Dedifferentiated amniotic fluid mesenchymal stem cell (primary cell): ENCODE results near the gene GUCY1A2.
"Not testable (repeated sequence)": the region's sequence is repeated elsewhere in the genome, so short reads cannot be mapped to it uniquely, and the experiment has no call there.

ENCODE experiments used
- DNase-seq: peaks from one replicate; pipeline ENCODE4 v3.0.0-alpha.2; 2016; ENCODE audit errors: extremely low spot score

GUCY1A2 gene

GRCh38 chr11:106840947-106841346, 177.3 kb downstream of the GUCY1A2 start:
- no peak for DNase-seq

DNA sequence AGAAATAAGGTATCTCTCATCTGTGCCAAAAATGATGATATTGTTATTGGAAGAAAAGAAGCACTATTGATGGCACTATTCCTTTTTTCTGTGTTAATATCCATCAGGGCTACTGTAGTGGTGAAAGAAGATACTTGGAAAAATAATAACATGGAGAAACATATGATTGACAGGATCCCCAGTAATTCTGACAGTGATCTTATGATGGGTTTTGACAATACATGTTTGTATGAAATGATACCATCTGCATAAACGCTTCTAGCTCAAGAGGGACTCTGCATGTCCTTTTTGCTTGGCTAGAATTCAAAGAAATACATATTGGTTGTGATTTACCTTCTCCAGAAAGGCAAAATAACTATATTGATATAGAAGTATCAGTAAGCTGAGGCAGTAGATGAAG, 178.1 kb downstream of the GUCY1A2 start:
- no peak for DNase-seq

DNA sequence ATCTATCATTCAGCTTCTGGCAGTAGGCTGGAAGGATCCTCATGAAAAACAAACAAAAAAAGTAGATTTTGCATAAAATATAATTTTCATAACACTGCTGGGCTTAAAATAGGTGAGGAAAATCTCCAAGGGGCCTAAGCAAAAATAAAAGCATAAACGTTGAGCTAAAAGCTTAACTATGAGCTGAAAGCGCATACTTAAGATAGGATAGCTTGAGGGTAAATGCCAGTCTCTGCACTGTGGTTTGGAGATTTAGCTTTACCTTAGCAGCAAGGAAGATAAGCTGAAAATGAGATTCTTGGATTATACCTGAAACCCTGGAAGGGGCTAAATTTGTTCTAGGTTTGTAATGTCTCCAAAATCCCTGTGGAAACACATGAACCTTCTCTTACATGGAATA, 183.7 kb downstream of the GUCY1A2 start:
- no peak for DNase-seq

- DNase-seq = no peak
Observed at GRCh38 chr11:106828976-106829375, 189.3 kb downstream of the GUCY1A2 start.

DNA sequence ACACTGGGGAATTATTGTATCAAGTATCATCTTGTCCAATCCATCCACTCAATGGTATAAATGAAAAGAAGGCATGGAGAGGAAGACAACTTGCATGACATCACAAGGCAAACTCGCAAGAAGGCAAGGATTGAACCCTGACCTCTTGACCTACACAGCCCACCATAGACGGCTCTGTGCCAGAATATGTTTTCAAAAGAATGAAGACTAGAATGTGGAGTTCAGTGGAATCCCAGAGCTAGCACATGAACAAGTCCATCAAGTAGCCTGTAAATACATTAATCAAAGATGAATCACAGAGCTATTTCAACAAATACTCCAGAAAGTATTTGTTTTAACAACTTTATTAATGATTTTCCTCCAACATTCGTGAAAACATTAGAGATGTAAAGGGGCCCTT, 189.7 kb downstream of the GUCY1A2 start:
- no peak for DNase-seq

DNA sequence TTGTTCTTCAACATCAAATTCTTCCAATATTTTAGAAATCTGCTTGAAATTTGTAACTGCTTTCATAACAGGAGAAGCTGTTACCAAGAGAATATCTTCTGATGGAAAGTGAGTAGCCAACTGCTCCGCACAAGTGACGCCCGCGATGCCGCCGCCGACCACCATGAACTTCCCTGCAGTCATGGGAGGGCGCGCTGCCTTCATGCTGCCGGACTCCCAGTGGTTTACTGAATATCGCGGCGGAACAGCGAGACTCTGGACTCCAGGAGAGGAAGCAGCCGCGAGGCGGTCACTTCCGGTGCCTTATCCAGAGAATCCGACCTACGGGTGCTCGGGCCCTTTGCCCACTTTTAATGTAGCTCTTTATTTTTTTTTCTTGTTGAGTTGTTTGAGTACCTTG, 190.6 kb downstream of the GUCY1A2 start:
- DNase-seq = no peak

GRCh38 chr11:106826558-106826957, 191.7 kb downstream of the GUCY1A2 start:
- not testable (repeated sequence) for DNase-seq

DNA sequence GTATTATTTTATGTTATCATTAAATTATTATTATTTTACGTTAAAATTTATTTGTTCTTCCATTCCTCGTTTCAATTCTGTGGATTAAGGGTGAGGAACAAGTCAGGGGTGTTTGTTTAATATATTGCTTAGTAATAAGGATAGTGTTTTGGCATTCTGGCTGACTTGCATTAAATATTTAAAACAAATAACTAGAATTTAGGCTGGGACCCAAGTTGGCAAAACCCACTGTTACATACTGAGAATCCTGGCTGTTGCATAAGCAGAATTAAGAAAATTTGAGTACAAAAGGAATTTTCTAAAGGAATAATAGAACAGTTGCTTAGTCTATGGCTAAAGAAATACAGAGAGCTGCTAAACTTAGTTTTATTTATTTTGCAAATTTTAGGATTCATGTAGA, 196.4 kb downstream of the GUCY1A2 start:
- no peak for DNase-seq

- no peak for DNase-seq
Observed at GRCh38 chr11:106821291-106821690, 197.0 kb downstream of the GUCY1A2 start.

- DNase-seq = no peak
Observed at GRCh38 chr11:106818443-106818842, 199.8 kb downstream of the GUCY1A2 start.

DNA sequence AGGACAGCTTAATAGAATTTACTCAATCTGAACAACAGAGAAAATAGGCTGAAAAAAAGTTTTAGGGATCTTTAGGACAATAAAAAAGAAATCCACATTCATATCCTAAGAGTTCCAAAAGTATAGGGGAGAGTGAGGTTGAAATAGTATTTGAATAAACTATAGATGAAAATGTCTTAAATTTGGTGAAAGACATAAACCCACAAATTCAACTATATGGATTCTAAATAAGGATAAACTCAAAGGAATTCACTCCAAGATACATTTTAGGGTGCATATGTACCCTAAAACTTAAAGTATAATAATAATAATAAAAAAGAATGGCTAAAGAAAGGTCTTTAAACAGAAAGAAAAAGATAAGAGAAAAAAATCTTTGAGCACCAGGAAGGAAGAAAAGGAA, 203.1 kb downstream of the GUCY1A2 start:
- no peak for DNase-seq

GRCh38 chr11:106813806-106814205, 204.5 kb downstream of the GUCY1A2 start:
- DNase-seq = no peak

- no peak for DNase-seq
Observed at GRCh38 chr11:106794058-106794457, 224.2 kb downstream of the GUCY1A2 start.

GRCh38 chr11:106789406-106789805, 228.9 kb downstream of the GUCY1A2 start:
- DNase-seq = no peak

DNA sequence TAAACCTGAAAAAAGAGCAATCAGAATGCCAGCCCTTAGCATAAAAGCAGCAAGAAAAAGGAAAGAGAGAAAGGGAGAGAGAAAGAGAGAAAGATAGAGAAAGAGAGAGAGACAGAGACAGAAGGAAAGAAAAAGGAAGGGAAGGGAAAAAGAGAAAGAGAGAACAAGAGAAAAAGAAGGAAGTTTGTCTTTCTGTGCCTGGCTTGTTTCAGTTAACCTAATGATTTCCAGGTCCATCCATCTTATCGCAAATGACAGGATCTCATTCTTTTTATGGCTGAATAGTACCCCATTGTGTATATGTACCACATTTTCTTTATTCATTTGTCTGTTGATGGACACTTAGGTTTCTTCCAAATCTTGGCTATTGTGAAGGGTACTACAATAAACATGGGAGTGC, 230.8 kb downstream of the GUCY1A2 start:
- no peak for DNase-seq

- DNase-seq = peak; percentile 24
Observed at GRCh38 chr11:106785913-106786650, 232.2 kb downstream of the GUCY1A2 start.

GRCh38 chr11:106777302-106777701, 241.0 kb downstream of the GUCY1A2 start:
- not testable (repeated sequence) for DNase-seq

DNA sequence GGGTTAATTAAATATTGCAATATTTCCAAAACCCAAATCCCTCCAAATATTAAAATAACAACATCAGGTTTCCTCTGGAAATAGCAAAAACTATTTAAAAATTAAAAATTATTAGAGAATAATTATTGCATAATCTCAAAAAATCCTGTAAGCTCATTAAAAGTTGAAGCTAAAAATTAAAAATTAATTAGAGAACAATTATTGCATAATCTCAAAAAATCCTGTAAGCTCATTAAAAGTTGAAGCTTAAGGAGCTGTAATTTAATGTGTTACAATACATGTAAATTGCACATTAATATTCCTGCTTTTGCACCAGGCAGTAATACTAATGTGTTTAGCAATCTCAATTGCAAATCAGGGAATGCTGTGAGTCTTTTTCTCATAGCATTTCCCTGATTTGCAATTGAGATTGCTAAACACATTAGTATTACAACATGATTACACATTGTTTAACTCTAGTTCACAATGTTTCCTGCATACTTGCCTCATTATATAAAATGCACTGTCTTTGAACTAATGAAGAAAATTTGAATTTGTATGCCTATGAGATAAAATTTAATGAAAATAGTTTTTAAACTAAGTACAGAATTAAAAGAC, 247.7 kb downstream of the GUCY1A2 start:
- DNase-seq = no peak

DNA sequence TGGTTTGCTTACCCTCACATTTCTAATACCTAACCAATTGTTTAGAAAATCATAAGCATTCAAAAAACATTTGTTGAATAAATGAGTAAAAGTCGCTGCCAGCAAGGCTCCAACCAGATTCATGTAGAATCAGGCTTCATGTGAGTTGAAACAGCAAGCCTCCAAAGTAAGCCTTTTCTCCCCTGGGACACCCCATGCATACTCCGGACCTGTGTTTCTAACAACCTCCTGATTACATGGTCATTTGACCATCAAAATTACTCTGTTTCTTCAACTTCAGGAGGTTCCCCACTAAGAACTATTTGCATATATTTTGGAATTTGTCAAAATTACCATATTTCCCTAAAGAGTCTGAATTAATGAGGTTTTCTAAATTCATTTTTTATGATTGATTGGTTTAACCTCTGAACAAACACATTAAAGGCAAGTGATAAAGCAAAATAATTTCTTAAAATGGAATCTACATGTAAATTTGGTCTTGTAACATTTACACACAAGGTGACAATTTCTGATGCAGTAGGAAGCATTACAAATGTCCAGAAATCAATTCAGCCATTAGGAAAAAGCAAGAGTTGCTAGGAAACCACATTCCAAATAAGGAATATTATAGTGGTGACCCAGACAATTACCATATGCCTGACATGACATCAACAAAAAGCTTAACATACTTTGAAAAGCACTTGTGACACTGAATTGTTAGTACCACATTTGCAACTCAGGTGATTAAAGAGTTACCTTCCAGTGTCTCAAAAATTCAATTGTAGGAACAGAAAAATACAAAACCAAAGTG, 252.6 kb downstream of the GUCY1A2 start:
- no peak for DNase-seq

- peak; percentile 44 for DNase-seq
Observed at GRCh38 chr11:106763501-106763900, 254.8 kb downstream of the GUCY1A2 start.

DNA sequence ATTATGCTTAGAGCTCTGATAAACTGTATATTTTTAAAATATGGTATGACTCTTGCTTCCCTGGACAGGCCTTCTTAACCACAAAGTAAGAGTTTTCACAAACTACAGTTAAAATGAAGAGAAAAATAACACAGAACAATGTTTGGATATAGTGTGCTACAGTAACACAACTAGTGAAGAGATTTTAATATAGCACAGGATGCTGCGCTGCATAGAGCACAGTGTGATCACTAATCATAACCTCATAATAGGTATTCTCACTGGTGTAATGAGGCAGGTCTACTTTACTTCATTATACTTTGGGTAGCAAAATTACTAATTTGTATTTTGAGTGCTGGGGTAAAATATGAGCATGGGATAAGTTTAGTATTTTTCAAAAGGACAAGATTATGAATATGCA, 256.5 kb downstream of the GUCY1A2 start:
- DNase-seq = no peak

DNA sequence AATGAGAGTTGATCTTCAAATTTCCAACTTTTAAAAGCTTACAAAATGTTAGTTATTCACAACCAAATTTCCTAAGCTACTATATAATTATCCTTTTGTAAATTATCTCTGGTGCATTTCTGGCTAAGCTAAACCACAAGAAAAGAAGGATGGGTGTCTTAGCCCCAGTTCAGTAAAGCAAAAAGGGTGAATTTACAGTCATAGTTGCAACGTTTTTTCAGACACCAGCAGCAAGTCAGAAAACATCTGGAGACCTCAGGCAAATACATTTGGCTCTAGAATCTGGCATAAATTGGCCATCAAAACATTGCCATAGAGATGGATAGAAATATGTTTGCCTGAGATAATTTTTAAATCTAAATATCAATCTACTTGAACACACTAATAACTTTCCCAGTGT, 257.0 kb downstream of the GUCY1A2 start:
- DNase-seq = no peak

DNA sequence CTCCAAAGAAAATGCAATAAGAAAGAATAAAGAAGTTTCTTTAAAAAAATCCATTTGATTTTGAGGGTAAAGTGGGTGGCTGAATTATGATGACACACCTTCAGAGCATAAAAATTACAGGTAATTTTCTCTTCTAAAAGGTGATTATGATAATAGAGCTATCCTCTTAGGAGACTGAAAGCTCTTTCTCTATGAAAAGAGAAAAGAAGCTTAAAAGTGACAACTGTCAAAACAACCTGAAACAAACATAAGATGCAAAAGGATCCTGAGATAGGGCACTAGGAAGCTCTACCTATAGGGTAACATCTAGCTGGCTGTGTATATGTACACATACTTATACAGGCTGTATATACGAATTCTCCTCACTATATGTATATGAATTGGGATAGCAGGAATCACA, 270.2 kb downstream of the GUCY1A2 start:
- no peak for DNase-seq
